HepG2 (cell line): ENCODE results near the gene ANKS1B. TPM values are rescaled to one million over a fixed set of nuclear protein-coding genes. Genes with fewer than 3 reads are reported as not detected.

ENCODE experiments used
- ATAC-seq: fragments of 200-7000 bp; cut with Tn5 transposase; 3 replicates; pipeline ENCODE4 v1.9.1; 2020; ENCODE audit warnings: mild to moderate bottlenecking, moderate library complexity
- BruUV-seq: library from RNA; stranded (reverse); fragments of 400-500 nt; replicated peaks from 2 replicates; lab custom pipeline; 2021; lab: Mats Ljungman, UMichigan
- CTCF ChIA-PET: fragments of 300-600 bp; formaldehyde crosslinking; extraction: SDS; loops from one replicate; lab custom pipeline; 2021; ENCODE audit warnings: low total read pairs, inconsistent platforms, low intra/inter-chr PET ratio; lab: Yijun Ruan, JAX
- POLR2A ChIA-PET: fragments of 350-600 bp; sonication (Branson Sonifier 250); formaldehyde crosslinking; loops from one replicate; lab custom pipeline; 2020; ENCODE audit warnings: antibody characterized with exemption, inconsistent platforms; lab: Yijun Ruan, JAX
- DNase-seq: peaks from one replicate; pipeline ENCODE4 v3.0.0-alpha.2; 2015; ENCODE audit warnings: low spot score
- FAIRE-seq: peaks from 3 replicates; lab custom pipeline; 2011; peaks lifted over from hg19 to GRCh38; lab: Jason Lieb, UNC
- H2AFZ ChIP-seq: one replicate; pipeline ENCODE4 v1.6.1; 2011; ENCODE audit warnings: low read length, inconsistent platforms
- H3K27ac ChIP-seq: fragments of 300-600 bp; 3 replicates; pipeline ENCODE4 v1.8.0; 2011; ENCODE audit warnings: mixed run types, mild to moderate bottlenecking, mixed read lengths, low read length, inconsistent platforms; ENCODE audit not compliant: insufficient read depth; ENCODE audit errors: extremely low read length
- H3K27me3 ChIP-seq, 2 experiments: fragments of 200-600 bp in 1 of 2; 2 replicates in 1 of 2; 3 replicates in 1 of 2; pipeline versions ENCODE4 v1.6.0 to v1.8.0; 2011; ENCODE audit warnings: low read length in 2 of 2, mild to moderate bottlenecking in 2 of 2, moderate library complexity in 2 of 2, inconsistent platforms in 1 of 2; ENCODE audit not compliant: insufficient read depth in 2 of 2, control insufficient read depth in 1 of 2
- H3K36me3 ChIP-seq, 2 experiments: fragments of 200-600 bp in 1 of 2; replicated peaks in 1 of 2; 2 replicates in 1 of 2; 3 replicates in 1 of 2; pipeline versions ENCODE4 v1.5.1 to v1.8.0; 2011; ENCODE audit warnings: low read length in 2 of 2, inconsistent platforms in 1 of 2; ENCODE audit not compliant: insufficient read depth in 2 of 2, control insufficient read depth in 1 of 2
- H3K4me1 ChIP-seq: 2 replicates; pipeline ENCODE4 v1.5.1; 2012; ENCODE audit warnings: low read length, inconsistent platforms; ENCODE audit not compliant: insufficient read depth
- H3K4me2 ChIP-seq: 2 replicates; pipeline ENCODE4 v1.6.0; 2011; ENCODE audit warnings: low read depth, low read length, inconsistent platforms
- H3K4me3 ChIP-seq, 3 experiments: fragments of 200-600 bp in 1 of 3; sonication (generic), shearing (Covaris generic) in 1 of 3; replicated peaks in 1 of 3; 2 replicates each; pipeline ENCODE4 v1.5.1; 2011 to 2016; ENCODE audit warnings: low read length in 3 of 3, inconsistent platforms in 2 of 3, low read depth in 2 of 3, mild to moderate bottlenecking in 2 of 3, control low read depth in 1 of 3, mixed read lengths in 1 of 3; ENCODE audit not compliant: insufficient read depth in 1 of 3
- H3K79me2 ChIP-seq: one replicate; pipeline ENCODE4 v1.6.1; 2011; ENCODE audit warnings: low read length, inconsistent platforms; ENCODE audit not compliant: insufficient read depth
- H3K9ac ChIP-seq: 2 replicates; pipeline ENCODE4 v1.6.0; 2011; ENCODE audit warnings: mild to moderate bottlenecking, low read depth, low read length, inconsistent platforms; ENCODE audit not compliant: insufficient read depth
- H3K9me3 ChIP-seq: 2 replicates; pipeline ENCODE4 v1.5.1; 2012; ENCODE audit warnings: mild to moderate bottlenecking, low read length
- H4K20me1 ChIP-seq: 2 replicates; pipeline ENCODE4 v1.6.0; 2011; ENCODE audit warnings: inconsistent platforms, mild to moderate bottlenecking, low read length, moderate library complexity; ENCODE audit not compliant: insufficient read depth
- ARHGAP35 ChIP-seq: sonication (generic); formaldehyde crosslinking; IDR thresholded peaks from 2 replicates; pipeline ENCODE4 v1.9.0; 2022; ENCODE audit warnings: mild to moderate bottlenecking, inconsistent platforms, moderate library complexity, missing genetic modification reagents, borderline replicate concordance
- BCL6 ChIP-seq: IDR thresholded peaks from 2 replicates; pipeline ENCODE4 v1.6.1; 2016; ENCODE audit warnings: missing genetic modification reagents, missing compliant biosample characterization
- FOXK2 ChIP-seq: fragments of 450-650 bp; IDR thresholded peaks from 2 replicates; pipeline ENCODE4 v1.6.1; 2016
- MTF1 ChIP-seq: sonication (generic); formaldehyde crosslinking; IDR thresholded peaks from 2 replicates; pipeline ENCODE4 v1.5.0; 2020; ENCODE audit warnings: missing genetic modification reagents
- NBN ChIP-seq: fragments of 450-650 bp; conservative IDR thresholded peaks from 2 replicates; pipeline ENCODE4 v1.6.1; 2017
- RFX5 ChIP-seq: IDR thresholded peaks from 2 replicates; pipeline ENCODE4 v1.6.1; 2011; ENCODE audit warnings: low read depth, low read length, improper control_type of control experiment
- WGBS: methylation state at CpG from one replicate; pipeline ENCODE4 v1.1.6; 2017; ENCODE audit warnings: low lambda C conversion rate; 5-methylcytosine and 5-hydroxymethylcytosine counted together
- in situ Hi-C: cut with HindIII; loops from 2 replicates; pipeline ENCODE4 v1.10.0; 2017; ENCODE audit warnings: low pct_unique_long_range_greater_than_20kb; ENCODE audit not compliant: extremely low pct_ligation_motif_present
- intact Hi-C: fragments of 100-400 bp; cut with micrococcal nuclease; formaldehyde crosslinking; loops from one replicate; pipeline ENCODE4 v1.10.0; 2022; ENCODE audit not compliant: unreplicated experiment
- polyA plus RNA-seq, 8 experiments: library from polyadenylated mRNA; depleted of rRNA in 3 of 8; stranded (reverse) in 7 of 8; unstranded in 1 of 8; fragments of >200 nt; fragmentation: Illumina TruSeq in 4 of 8; extraction: Trizol in 4 of 8; gene quantifications; 2 replicates each; pipeline versions ENCODE4 v1.2.1 to v1.2.3, GENCODE V29; 2011 to 2016; ENCODE audit warnings: low read depth in 4 of 8, missing spikeins in 1 of 8, mixed read lengths in 1 of 8; ENCODE audit not compliant: insufficient read depth in 1 of 8
- total RNA-seq, 5 experiments: library from RNA; depleted of rRNA; stranded (reverse); fragments of >200 nt; fragmentation: Illumina TruSeq; extraction: Trizol; gene quantifications; 2 replicates each; pipeline ENCODE4 v1.2.3, GENCODE V29; 2016; ENCODE audit warnings: low read depth in 1 of 5
- TF ChIP-seq, protein P1 (sequence below): sonication (generic); formaldehyde crosslinking; conservative IDR thresholded peaks from 2 replicates; pipeline ENCODE4 v1.4.0; 2020; ENCODE audit warnings: missing genetic modification reagents

The ANKS1B gene
- total and polyA plus RNA-seq, 2 of the 13 experiments (the other 11 are each of a cell fraction or from before 2014, with no cell fraction given): 0.15 TPM; not detected in 1

DNA sequence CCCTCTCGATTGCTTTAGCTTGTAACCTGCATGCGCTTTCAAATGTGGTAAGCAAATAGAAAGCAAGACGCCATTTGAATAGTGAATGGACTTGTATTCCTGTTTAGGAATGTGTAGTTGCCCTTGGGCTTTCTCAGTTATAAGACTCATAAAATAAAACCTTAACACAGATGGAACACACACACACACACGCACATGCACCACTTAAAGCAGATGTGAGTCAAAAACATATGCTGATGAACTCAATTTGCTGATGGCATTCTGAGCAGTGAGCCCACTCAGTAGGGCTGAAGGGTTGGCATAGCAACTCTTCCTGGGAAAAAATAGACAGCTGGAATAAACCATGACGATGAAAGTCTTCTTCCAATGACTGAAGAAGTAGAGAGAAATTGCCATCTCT, 979.1 kb downstream of the ANKS1B start (continued):
- TF ChIP-seq, protein P1, sequence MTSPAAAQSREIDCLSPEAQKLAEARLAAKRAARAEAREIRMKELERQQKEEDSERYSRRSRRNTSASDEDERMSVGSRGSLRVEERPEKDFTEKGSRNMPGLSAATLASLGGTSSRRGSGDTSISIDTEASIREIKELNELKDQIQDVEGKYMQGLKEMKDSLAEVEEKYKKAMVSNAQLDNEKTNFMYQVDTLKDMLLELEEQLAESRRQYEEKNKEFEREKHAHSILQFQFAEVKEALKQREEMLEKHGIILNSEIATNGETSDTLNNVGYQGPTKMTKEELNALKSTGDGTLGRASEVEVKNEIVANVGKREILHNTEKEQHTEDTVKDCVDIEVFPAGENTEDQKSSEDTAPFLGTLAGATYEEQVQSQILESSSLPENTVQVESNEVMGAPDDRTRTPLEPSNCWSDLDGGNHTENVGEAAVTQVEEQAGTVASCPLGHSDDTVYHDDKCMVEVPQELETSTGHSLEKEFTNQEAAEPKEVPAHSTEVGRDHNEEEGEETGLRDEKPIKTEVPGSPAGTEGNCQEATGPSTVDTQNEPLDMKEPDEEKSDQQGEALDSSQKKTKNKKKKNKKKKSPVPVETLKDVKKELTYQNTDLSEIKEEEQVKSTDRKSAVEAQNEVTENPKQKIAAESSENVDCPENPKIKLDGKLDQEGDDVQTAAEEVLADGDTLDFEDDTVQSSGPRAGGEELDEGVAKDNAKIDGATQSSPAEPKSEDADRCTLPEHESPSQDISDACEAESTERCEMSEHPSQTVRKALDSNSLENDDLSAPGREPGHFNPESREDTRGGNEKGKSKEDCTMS (CRISPR knock-in tag): no peak
- TF ChIP-seq, all 625 proteins: peak for 0

DNA sequence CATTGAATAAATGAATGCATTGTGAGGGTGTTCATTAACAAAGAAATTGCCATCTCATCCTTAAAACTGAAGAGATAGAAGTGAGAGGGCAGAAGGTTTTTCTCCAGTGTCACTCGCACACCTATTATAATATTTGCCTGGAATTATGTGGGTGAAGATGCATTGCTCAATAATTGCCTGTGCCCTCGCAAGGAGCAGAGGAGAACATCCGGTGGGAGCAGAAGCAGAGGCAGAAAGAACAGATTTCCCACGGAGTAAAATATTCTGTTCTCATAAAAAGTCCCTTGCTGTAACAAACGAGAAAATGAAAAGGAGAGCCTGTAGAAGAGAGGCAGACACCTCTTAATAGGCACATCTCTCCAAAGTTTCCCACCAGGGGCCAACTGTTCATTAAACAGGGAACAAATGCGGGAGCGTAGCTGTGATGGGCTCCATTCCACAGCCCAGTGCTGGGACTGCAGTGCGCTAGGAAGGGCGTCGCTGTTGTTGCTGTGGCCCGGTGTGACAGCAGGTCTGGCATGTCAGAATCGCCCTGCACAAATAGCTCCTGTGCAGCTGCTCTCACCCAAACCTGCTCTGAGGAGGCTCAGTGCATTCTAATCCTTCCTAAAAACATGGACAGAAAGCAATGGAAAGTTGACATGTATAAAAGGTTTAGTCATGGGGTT, 979.8 kb downstream of the ANKS1B start:
- ChIA-PET CTCF (no interaction called here), POLR2A (no interaction called here)
- no peaks in the 10 kb centered on the region for H3K36me3 ChIP-seq
- H3K9me3 ChIP-seq: no peaks in the 10 kb centered on the region
- intact Hi-C loops (no loop called here), in situ Hi-C loops (no loop called here)
- peak; percentile 37; the same call in 1 of the 3 replicates for ATAC-seq
- TF ChIP-seq FOXK2 (no peak), ARHGAP35 (CRISPR knock-in tag) (no peak), RFX5 (no peak), MTF1 (CRISPR knock-in tag) (no peak), BCL6 (CRISPR knock-in tag) (no peak), NBN (no peak)
- H3K4me2 ChIP-seq: no peak overlapping the region
- H3K79me2 ChIP-seq: no peaks in the 10 kb centered on the region
- no peak overlapping the region for H3K27ac ChIP-seq
- no TSS peak for BruUV-seq
- no peak overlapping the region for H3K9ac ChIP-seq
- no peak for FAIRE-seq
- 18% methylated on average over 7 of the region's 12 CpGs for WGBS
- H3K27me3 ChIP-seq: no peaks in the 10 kb centered on the region; a peak in 1 of 5 replicates
- no peak for DNase-seq
- no peak overlapping the region for H3K4me3 ChIP-seq
- H3K4me1 ChIP-seq: no peaks in the 10 kb centered on the region
- no peaks in the 10 kb centered on the region for H4K20me1 ChIP-seq
- no peak overlapping the region for H2AFZ ChIP-seq
